DOHH2 (cell line): Measurements from ENCODE around the gene CHRM4.

ENCODE experiments used
- H3F3A ChIP-seq: fragments of 200-600 bp; sonication (generic), shearing (Covaris generic); 2 replicates; pipeline ENCODE4 v1.6.0; 2016; ENCODE audit warnings: antibody characterized with exemption, mild to moderate bottlenecking; ENCODE audit not compliant: control insufficient read depth, insufficient read depth
- H3K27ac ChIP-seq: fragments of 200-600 bp; sonication (generic); 2 replicates; pipeline ENCODE4 v1.5.1; 2014; ENCODE audit warnings: low read depth, mild to moderate bottlenecking, low read length, moderate library complexity
- H3K27me3 ChIP-seq: fragments of 200-600 bp; sonication (generic); 2 replicates; pipeline ENCODE4 v1.6.1; 2014; ENCODE audit warnings: mild to moderate bottlenecking, low read length, mixed read lengths; ENCODE audit not compliant: control insufficient read depth
- H3K36me3 ChIP-seq: fragments of 200-600 bp; sonication (generic); 2 replicates; pipeline ENCODE4 v1.6.1; 2014; ENCODE audit warnings: mild to moderate bottlenecking, low read length, moderate library complexity, mixed read lengths; ENCODE audit not compliant: control insufficient read depth
- H3K4me1 ChIP-seq: fragments of 200-600 bp; sonication (generic); 2 replicates; pipeline ENCODE4 v1.6.1; 2014; ENCODE audit warnings: mild to moderate bottlenecking, low read length, mixed read lengths; ENCODE audit not compliant: control insufficient read depth
- H3K4me2 ChIP-seq: fragments of 200-600 bp; sonication (generic); 2 replicates; pipeline ENCODE4 v1.6.0; 2014; ENCODE audit warnings: mild to moderate bottlenecking, low read length, moderate library complexity
- H3K4me3 ChIP-seq: fragments of 200-600 bp; sonication (generic); 2 replicates; pipeline ENCODE4 v1.5.1; 2014; ENCODE audit warnings: mild to moderate bottlenecking, low read length, mixed read lengths
- H3K79me2 ChIP-seq: fragments of 200-600 bp; sonication (generic); 2 replicates; pipeline ENCODE4 v1.6.1; 2014; ENCODE audit warnings: mild to moderate bottlenecking, low read length, mixed read lengths; ENCODE audit not compliant: control insufficient read depth
- H3K9me2 ChIP-seq: fragments of 200-600 bp; sonication (generic); replicated peaks from 2 replicates; pipeline ENCODE4 v1.6.1; 2014; ENCODE audit warnings: mild to moderate bottlenecking, low read length, mixed read lengths; ENCODE audit not compliant: control insufficient read depth
- H3K9me3 ChIP-seq: fragments of 200-600 bp; sonication (generic); 2 replicates; pipeline ENCODE4 v1.6.1; 2014; ENCODE audit warnings: antibody characterized with exemption, low read length, mixed read lengths; ENCODE audit not compliant: control insufficient read depth, insufficient read depth
- H4K20me1 ChIP-seq: fragments of 200-600 bp; sonication (generic); 2 replicates; pipeline ENCODE4 v1.6.0; 2014; ENCODE audit warnings: low read depth, mild to moderate bottlenecking, antibody characterized with exemption, low read length, moderate library complexity; ENCODE audit not compliant: control insufficient read depth, insufficient read depth
- EZH2phosphoT487 ChIP-seq: fragments of 200-600 bp; sonication (generic); IDR thresholded peaks from 2 replicates; pipeline ENCODE4 v1.6.1; 2017; ENCODE audit warnings: borderline replicate concordance, mild to moderate bottlenecking, antibody characterized with exemption, low read length, moderate library complexity, mixed read lengths
- TF ChIP-seq, protein P1 (sequence below): fragments of 200-600 bp; sonication (generic); IDR thresholded peaks from one replicate; pipeline ENCODE4 v1.5.1; 2014; ENCODE audit warnings: antibody characterized with exemption, mild to moderate bottlenecking, low read depth, low read length; ENCODE audit not compliant: poor library complexity, severe bottlenecking

CHRM4 gene

DNA sequence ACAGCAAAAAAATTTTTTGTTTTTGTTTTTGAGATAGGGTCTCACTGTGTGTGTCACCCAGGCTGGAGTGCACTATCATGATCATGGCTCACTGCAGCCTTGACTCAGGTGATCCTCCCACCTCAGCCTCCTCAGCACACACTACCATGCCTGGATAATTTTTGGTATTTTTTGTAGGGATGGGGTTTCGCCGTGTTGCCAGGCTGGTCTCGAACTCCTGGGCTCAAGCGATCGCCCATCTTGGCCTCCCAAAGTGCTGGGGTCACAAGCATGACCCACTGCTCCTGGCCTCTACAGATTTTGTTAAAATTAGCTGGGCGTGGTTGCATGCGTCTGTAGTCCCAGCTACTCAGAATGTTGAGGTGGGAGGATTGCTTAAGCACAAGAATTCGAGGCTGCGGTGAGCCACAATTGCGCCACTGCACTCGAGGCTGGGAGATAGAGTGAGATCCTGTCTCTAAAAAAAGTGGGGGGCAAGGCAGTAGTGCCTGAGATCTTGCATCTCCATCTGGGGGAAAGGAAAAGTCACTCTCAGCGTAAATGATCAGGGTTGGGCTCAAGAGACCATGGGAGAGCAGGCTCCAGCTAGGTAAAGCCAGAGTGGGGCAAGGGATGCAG is 54.9 kb downstream of the CHRM4 start:
- no peaks in the 10 kb centered on the region for H3K9me2 ChIP-seq
- peaks cover 65% of the 10 kb centered on the region for H3K27me3 ChIP-seq
- H3K4me3 ChIP-seq = no peak overlapping the region
- no peaks in the 10 kb centered on the region for H3K36me3 ChIP-seq
- H4K20me1 ChIP-seq = no peaks in the 10 kb centered on the region
- H3K4me2 ChIP-seq = no peak overlapping the region
- no peaks in the 10 kb centered on the region for H3F3A ChIP-seq
- H3K79me2 ChIP-seq = no peaks in the 10 kb centered on the region
- peaks cover 14% of the 10 kb centered on the region for H3K4me1 ChIP-seq
- H3K27ac ChIP-seq = no peak overlapping the region
- no peaks in the 10 kb centered on the region for H3K9me3 ChIP-seq
- no peak for TF ChIP-seq EZH2phosphoT487
- TF ChIP-seq, protein P1, sequence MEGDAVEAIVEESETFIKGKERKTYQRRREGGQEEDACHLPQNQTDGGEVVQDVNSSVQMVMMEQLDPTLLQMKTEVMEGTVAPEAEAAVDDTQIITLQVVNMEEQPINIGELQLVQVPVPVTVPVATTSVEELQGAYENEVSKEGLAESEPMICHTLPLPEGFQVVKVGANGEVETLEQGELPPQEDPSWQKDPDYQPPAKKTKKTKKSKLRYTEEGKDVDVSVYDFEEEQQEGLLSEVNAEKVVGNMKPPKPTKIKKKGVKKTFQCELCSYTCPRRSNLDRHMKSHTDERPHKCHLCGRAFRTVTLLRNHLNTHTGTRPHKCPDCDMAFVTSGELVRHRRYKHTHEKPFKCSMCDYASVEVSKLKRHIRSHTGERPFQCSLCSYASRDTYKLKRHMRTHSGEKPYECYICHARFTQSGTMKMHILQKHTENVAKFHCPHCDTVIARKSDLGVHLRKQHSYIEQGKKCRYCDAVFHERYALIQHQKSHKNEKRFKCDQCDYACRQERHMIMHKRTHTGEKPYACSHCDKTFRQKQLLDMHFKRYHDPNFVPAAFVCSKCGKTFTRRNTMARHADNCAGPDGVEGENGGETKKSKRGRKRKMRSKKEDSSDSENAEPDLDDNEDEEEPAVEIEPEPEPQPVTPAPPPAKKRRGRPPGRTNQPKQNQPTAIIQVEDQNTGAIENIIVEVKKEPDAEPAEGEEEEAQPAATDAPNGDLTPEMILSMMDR = no peak

DNA sequence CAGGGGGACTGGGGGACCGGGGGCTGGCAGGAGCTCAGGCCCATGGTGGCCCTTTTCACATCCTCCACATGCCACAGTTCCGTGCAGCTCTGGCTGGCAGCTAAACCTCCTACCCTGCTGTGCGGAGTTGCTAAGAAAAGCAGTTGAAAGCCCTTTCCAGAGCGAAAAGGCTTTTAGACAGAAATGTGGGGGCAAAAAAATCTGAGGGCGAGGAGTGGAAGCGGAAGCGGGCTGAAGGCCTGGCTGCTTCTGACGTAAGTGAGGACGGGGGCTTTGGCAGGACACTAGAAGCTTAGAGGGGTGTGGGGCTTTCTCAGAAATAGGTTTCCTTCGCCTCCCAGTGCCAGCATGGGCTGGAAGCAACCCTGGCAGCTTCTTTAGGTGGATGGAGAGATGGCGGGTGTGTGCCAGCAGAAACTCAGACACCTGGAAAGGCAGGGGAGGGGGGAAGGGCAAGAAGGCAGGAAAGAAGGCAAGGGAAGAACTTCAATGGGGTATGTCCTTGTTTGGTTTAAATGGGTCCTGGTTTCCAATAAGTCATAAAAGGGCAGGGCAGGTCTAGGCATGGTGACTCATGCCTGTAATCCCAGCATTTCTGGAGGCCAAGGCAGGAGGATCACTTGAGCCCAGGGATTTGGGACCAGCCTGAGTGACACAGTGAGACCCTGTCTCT is 55.5 kb downstream of the CHRM4 start:
- Histone ChIP-seq H3K27me3 (peaks cover 67% of the 10 kb centered on the region), H3K4me3 (no peak overlapping the region), H4K20me1 (no peaks in the 10 kb centered on the region; the same call in 1 of the 2 replicates), H3K9me3 (no peaks in the 10 kb centered on the region), H3K4me2 (no peak overlapping the region), H3K27ac (no peak overlapping the region), H3K4me1 (peaks cover 13% of the 10 kb centered on the region), H3K9me2 (no peaks in the 10 kb centered on the region), H3K79me2 (no peaks in the 10 kb centered on the region), H3F3A (no peaks in the 10 kb centered on the region), H3K36me3 (no peaks in the 10 kb centered on the region)
- TF ChIP-seq, protein P1 = no peak
- no peak for TF ChIP-seq EZH2phosphoT487

DNA sequence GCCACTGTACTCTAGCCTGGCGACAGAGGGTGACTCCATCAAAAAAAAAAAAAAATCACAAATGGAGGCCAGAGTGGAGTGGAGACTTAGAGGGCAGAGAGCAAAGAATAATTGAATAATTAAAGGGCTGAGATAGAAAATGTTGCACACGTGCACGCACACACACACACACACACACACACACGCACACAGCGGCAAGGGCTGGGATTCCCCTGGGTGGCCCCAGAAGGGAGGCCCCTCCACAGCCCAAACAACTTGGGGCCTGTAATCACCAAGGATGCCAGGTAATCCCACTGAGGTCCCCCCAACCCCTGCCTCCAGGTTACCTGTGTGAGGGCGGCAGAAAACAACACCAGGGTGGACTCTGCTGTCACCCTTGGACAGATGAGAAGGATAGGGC is 56.3 kb downstream of the CHRM4 start:
- TF ChIP-seq EZH2phosphoT487 = no peak
- TF ChIP-seq, protein P1 = no peak
- H3K9me2 ChIP-seq = no peaks in the 10 kb centered on the region
- peaks cover 13% of the 10 kb centered on the region for H3K4me1 ChIP-seq
- H3K27ac ChIP-seq = no peak overlapping the region
- no peaks in the 10 kb centered on the region for H3K36me3 ChIP-seq
- H3F3A ChIP-seq = no peaks in the 10 kb centered on the region
- peaks cover 70% of the 10 kb centered on the region for H3K27me3 ChIP-seq
- H3K4me2 ChIP-seq = no peak overlapping the region
- no peaks in the 10 kb centered on the region; the same call in 1 of the 2 replicates for H4K20me1 ChIP-seq
- no peaks in the 10 kb centered on the region for H3K79me2 ChIP-seq
- no peaks in the 10 kb centered on the region for H3K9me3 ChIP-seq
- no peak overlapping the region for H3K4me3 ChIP-seq
